Astrocyte (in vitro differentiated cells and primary cell): ENCODE results near the gene FIGN. TPM values are rescaled to one million over a fixed set of nuclear protein-coding genes. Genes with fewer than 3 reads are reported as not detected.
A peak's percentile ranks its signal among the peaks of the same experiment; 100 is the strongest.

ENCODE experiments used
- DNase-seq: peaks from one replicate; pipeline ENCODE4 v3.0.0-alpha.2; 2010; ENCODE audit warnings: low read depth
- FAIRE-seq: peaks from 2 replicates; lab custom pipeline; 2011; peaks lifted over from hg19 to GRCh38; lab: Jason Lieb, UNC
- H2AFZ ChIP-seq: 2 replicates; pipeline ENCODE4 v1.6.0; 2012; ENCODE audit warnings: low read depth, low read length, inconsistent platforms
- H3K27ac ChIP-seq: 2 replicates; pipeline ENCODE4 v1.5.1; 2011; ENCODE audit warnings: low read depth, low read length, inconsistent platforms
- H3K27me3 ChIP-seq: 2 replicates; pipeline ENCODE4 v1.6.0; 2011; ENCODE audit warnings: low read length, inconsistent platforms; ENCODE audit not compliant: insufficient read depth
- H3K36me3 ChIP-seq: 2 replicates; pipeline ENCODE4 v1.5.1; 2011; ENCODE audit warnings: low read length, inconsistent platforms; ENCODE audit not compliant: insufficient read depth
- H3K4me1 ChIP-seq: 2 replicates; pipeline ENCODE4 v1.5.1; 2011; ENCODE audit warnings: low read length, inconsistent platforms; ENCODE audit not compliant: insufficient read depth
- H3K4me2 ChIP-seq: 2 replicates; pipeline ENCODE4 v1.6.0; 2012; ENCODE audit warnings: low read length, inconsistent platforms
- H3K4me3 ChIP-seq: 2 replicates; pipeline ENCODE4 v1.5.1; 2011; ENCODE audit warnings: low read depth, mild to moderate bottlenecking, low read length, inconsistent platforms; ENCODE audit not compliant: insufficient read depth
- H3K79me2 ChIP-seq: 2 replicates; pipeline ENCODE4 v1.6.0; 2012; ENCODE audit warnings: mild to moderate bottlenecking, low read length, inconsistent platforms; ENCODE audit not compliant: insufficient read depth
- H3K9ac ChIP-seq: 2 replicates; pipeline ENCODE4 v1.6.0; 2012; ENCODE audit warnings: mild to moderate bottlenecking, low read length, inconsistent platforms
- H3K9me3 ChIP-seq: 2 replicates; pipeline ENCODE4 v1.5.1; 2012; ENCODE audit warnings: low read depth, mild to moderate bottlenecking, low read length, inconsistent platforms; ENCODE audit not compliant: insufficient read depth
- H4K20me1 ChIP-seq: 2 replicates; pipeline ENCODE4 v1.6.0; 2012; ENCODE audit warnings: low read length, inconsistent platforms; ENCODE audit not compliant: insufficient read depth
- H3K27ac Mint-ChIP-seq: one replicate; pipeline ENCODE4 v1.8.0; 2021; ENCODE audit warnings: mild to moderate bottlenecking, mixed read lengths; ENCODE audit not compliant: unreplicated experiment
- H3K27me3 Mint-ChIP-seq: one replicate; pipeline ENCODE4 v1.8.0; 2021; ENCODE audit warnings: low read depth, mixed read lengths; ENCODE audit not compliant: unreplicated experiment
- H3K36me3 Mint-ChIP-seq: one replicate; pipeline ENCODE4 v1.8.0; 2021; ENCODE audit warnings: low read depth, mixed read lengths; ENCODE audit not compliant: unreplicated experiment
- H3K4me1 Mint-ChIP-seq: one replicate; pipeline ENCODE4 v1.8.0; 2021; ENCODE audit warnings: low read depth, mixed read lengths; ENCODE audit not compliant: unreplicated experiment
- H3K4me3 Mint-ChIP-seq: one replicate; pipeline ENCODE4 v1.8.0; 2021; ENCODE audit warnings: mild to moderate bottlenecking, moderate library complexity, mixed read lengths; ENCODE audit not compliant: unreplicated experiment
- H3K9me3 Mint-ChIP-seq: one replicate; pipeline ENCODE4 v1.8.0; 2021; ENCODE audit warnings: mild to moderate bottlenecking, mixed read lengths; ENCODE audit not compliant: unreplicated experiment
- CTCF ChIP-seq: IDR thresholded peaks from 2 replicates; pipeline ENCODE4 v1.5.1; 2011; ENCODE audit warnings: low read depth, mild to moderate bottlenecking, inconsistent platforms, low read length, moderate library complexity; ENCODE audit not compliant: insufficient read depth
- EZH2 ChIP-seq: IDR thresholded peaks from 2 replicates; pipeline ENCODE4 v1.6.1; 2012; ENCODE audit warnings: mild to moderate bottlenecking, low read length, inconsistent platforms; ENCODE audit not compliant: insufficient read depth
- total RNA-seq: library from RNA; stranded (reverse); gene quantifications from 2 replicates; pipeline ENCODE4 v1.2.1, GENCODE V29; 2021

Gene FIGN
- total RNA-seq, 1 donor from 2014 or later, result 30.3 TPM

- H2AFZ ChIP-seq, result no peak overlapping the region
- TF ChIP-seq EZH2 (no peak), CTCF (no peak)
- Mint-ChIP-seq H3K4me1 (peaks cover 47% of the 10 kb centered on the region), H3K27me3 (no peaks in the 10 kb centered on the region), H3K9me3 (peaks cover 4% of the 10 kb centered on the region), H3K36me3 (peaks cover 8% of the 10 kb centered on the region), H3K4me3 (no peak overlapping the region), H3K27ac (peak overlapping the region; percentile 91)
- peak; percentile 97 for DNase-seq
- H4K20me1 ChIP-seq, result no peaks in the 10 kb centered on the region
- peaks cover 35% of the 10 kb centered on the region for H3K4me1 ChIP-seq
- H3K9me3 ChIP-seq, result no peaks in the 10 kb centered on the region
- H3K4me3 ChIP-seq, result no peak overlapping the region
- peak overlapping the region; percentile 55 for H3K4me2 ChIP-seq
- no peaks in the 10 kb centered on the region for H3K79me2 ChIP-seq
- peak; percentile 96 for FAIRE-seq
- H3K36me3 ChIP-seq, result no peaks in the 10 kb centered on the region
- no peaks in the 10 kb centered on the region for H3K27me3 ChIP-seq
- peak overlapping the region; percentile 23 for H3K27ac ChIP-seq
- H3K9ac ChIP-seq, result no peak overlapping the region
Measured at GRCh38 chr2:163667064-163667887, 68.5 kb downstream of the FIGN start.

DNA sequence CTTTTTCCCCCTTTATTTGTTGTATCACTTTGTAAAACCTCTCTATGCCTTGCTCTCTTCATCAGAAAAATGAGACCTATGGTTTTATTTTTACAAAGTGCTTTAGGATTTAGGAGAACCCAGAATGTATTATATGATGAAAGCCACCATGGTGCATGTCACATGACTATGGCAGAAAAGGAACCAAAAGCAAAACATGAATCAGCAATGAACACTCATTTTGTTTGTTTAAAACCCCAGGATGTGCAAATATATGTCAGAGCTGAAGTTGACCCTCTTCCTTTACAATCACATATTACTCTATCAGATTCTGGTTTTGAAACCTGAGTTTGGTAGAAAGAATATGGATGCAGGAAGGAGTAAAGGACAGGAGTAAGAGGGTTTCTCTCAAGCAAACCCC lies 70.0 kb downstream of the FIGN start:
- peaks cover 40% of the 10 kb centered on the region for H3K4me1 ChIP-seq
- no peaks in the 10 kb centered on the region for H3K79me2 ChIP-seq
- H4K20me1 ChIP-seq, result no peaks in the 10 kb centered on the region
- H2AFZ ChIP-seq, result no peak overlapping the region
- H3K4me3 ChIP-seq, result no peak overlapping the region
- Mint-ChIP-seq H3K27ac (peak overlapping the region; percentile 79), H3K27me3 (no peaks in the 10 kb centered on the region), H3K4me3 (no peak overlapping the region), H3K9me3 (peaks cover 4% of the 10 kb centered on the region), H3K4me1 (peaks cover 56% of the 10 kb centered on the region), H3K36me3 (peaks cover 8% of the 10 kb centered on the region)
- H3K27ac ChIP-seq, result no peak overlapping the region
- no peaks in the 10 kb centered on the region for H3K27me3 ChIP-seq
- H3K9me3 ChIP-seq, result no peaks in the 10 kb centered on the region
- H3K4me2 ChIP-seq, result peak overlapping the region; percentile 63
- H3K9ac ChIP-seq, result no peak overlapping the region
- TF ChIP-seq EZH2 (no peak), CTCF (no peak)
- H3K36me3 ChIP-seq, result no peaks in the 10 kb centered on the region
- peak; percentile 13 for FAIRE-seq
- DNase-seq, result no peak

- no peak overlapping the region for H3K4me3 ChIP-seq
- Mint-ChIP-seq H3K36me3 (peaks cover 8% of the 10 kb centered on the region), H3K4me1 (peaks cover 56% of the 10 kb centered on the region), H3K9me3 (peaks cover 4% of the 10 kb centered on the region), H3K4me3 (no peak overlapping the region), H3K27me3 (no peaks in the 10 kb centered on the region), H3K27ac (no peak overlapping the region)
- H3K4me2 ChIP-seq, result peak overlapping the region; percentile 36
- no peaks in the 10 kb centered on the region for H3K27me3 ChIP-seq
- peak overlapping the region; percentile 43 for H3K27ac ChIP-seq
- no peaks in the 10 kb centered on the region for H3K9me3 ChIP-seq
- no peak for DNase-seq
- H2AFZ ChIP-seq, result no peak overlapping the region
- no peak for FAIRE-seq
- H4K20me1 ChIP-seq, result no peaks in the 10 kb centered on the region
- H3K79me2 ChIP-seq, result no peaks in the 10 kb centered on the region
- H3K9ac ChIP-seq, result no peak overlapping the region
- H3K36me3 ChIP-seq, result no peaks in the 10 kb centered on the region
- H3K4me1 ChIP-seq, result peaks cover 40% of the 10 kb centered on the region
- TF ChIP-seq EZH2 (no peak), CTCF (no peak)
Measured at GRCh38 chr2:163665051-163665450, 70.8 kb downstream of the FIGN start.
